ENCODE results near the gene GINS3.

Gene GINS3

DNA sequence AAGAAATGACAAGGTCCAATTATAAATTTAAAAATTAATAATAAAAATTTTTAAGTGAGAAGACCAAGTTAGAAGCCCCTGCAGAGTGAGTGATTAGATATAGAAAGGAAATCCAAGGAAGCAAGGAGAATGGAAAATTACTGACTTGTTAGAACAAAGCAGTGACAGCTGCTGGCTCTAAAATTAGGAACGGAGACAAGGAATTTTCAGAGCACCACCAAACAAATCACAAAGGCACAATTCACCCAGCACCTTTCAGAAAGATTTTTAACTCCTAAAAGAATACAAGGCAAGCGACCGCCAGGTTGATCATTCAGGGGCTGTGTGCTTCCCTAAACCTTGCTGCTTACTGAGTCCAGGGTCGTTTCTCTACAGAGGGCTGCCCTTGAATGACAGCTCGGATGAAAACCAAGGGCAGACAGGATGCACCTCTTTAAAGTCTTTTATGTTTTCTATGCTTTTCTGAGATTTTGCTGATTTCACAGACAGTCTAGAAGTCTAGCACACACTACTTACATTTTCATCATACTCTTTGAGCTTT, 45.4 kb upstream of the GINS3 start:
- Histone ChIP-seq H3K9me3 (ENCODE audit: insufficient read depth, low read depth, low read length) (no peaks in the 10 kb centered on the region), H3K27me3 (ENCODE audit: insufficient read depth, low read length, poor library complexity, severe bottlenecking) (peaks cover 8% of the 10 kb centered on the region), H4K20me1 (ENCODE audit: insufficient read depth, low read length, poor library complexity, severe bottlenecking) (no peaks in the 10 kb centered on the region), H3K4me1 (ENCODE audit: insufficient read depth, low read length, poor library complexity, severe bottlenecking) (peaks cover 8% of the 10 kb centered on the region), H3K4me2 (ENCODE audit: low read depth, low read length, poor library complexity, severe bottlenecking) (no peak overlapping the region), H3F3A (ENCODE audit: low read depth) (no peaks in the 10 kb centered on the region), H2AFZ (ENCODE audit: low read length) (no peak overlapping the region), H3K36me3 (ENCODE audit: insufficient read depth, low read length) (no peaks in the 10 kb centered on the region), H3K9me2 (replicated peaks; ENCODE audit: low read depth, low read length) (no peaks in the 10 kb centered on the region), H3K79me2 (ENCODE audit: insufficient read depth, low read length) (no peaks in the 10 kb centered on the region), H3K4me3 (ENCODE audit: low read length, poor library complexity, severe bottlenecking) (no peak overlapping the region), H3K9ac (ENCODE audit: low read depth, low read length, poor library complexity, severe bottlenecking) (no peak overlapping the region)
- TF ChIP-seq, protein P1, sequence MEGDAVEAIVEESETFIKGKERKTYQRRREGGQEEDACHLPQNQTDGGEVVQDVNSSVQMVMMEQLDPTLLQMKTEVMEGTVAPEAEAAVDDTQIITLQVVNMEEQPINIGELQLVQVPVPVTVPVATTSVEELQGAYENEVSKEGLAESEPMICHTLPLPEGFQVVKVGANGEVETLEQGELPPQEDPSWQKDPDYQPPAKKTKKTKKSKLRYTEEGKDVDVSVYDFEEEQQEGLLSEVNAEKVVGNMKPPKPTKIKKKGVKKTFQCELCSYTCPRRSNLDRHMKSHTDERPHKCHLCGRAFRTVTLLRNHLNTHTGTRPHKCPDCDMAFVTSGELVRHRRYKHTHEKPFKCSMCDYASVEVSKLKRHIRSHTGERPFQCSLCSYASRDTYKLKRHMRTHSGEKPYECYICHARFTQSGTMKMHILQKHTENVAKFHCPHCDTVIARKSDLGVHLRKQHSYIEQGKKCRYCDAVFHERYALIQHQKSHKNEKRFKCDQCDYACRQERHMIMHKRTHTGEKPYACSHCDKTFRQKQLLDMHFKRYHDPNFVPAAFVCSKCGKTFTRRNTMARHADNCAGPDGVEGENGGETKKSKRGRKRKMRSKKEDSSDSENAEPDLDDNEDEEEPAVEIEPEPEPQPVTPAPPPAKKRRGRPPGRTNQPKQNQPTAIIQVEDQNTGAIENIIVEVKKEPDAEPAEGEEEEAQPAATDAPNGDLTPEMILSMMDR (conservative IDR thresholded peaks at IDR 0.05; ENCODE audit: low read length) = no peak
- TF ChIP-seq EZH2phosphoT487 (IDR thresholded peaks at IDR 0.05; ENCODE audit: borderline replicate concordance) = no peak

DNA sequence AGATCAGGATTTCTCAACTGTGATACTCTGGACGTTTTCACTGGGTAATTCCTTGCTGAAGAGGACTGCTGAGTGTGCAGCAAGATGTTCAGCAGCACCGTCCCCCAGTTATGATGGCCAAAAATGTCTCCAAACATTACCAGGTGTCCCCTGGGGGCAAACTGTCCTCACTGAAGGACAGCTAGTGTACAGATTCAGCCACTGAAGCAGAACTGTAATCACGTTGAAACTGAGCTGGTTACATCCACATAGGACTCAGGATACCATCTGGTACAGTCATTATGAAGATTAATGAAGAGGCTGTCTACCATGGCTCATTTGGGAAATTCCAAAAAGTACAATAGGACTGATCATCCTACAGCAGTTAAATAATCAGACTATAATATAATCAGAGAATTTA, 43.3 kb upstream of the GINS3 start:
- Histone ChIP-seq H3K36me3 (ENCODE audit: insufficient read depth, low read length) (no peaks in the 10 kb centered on the region), H3F3A (ENCODE audit: low read depth) (no peaks in the 10 kb centered on the region), H3K79me2 (ENCODE audit: insufficient read depth, low read length) (no peaks in the 10 kb centered on the region), H3K4me1 (ENCODE audit: insufficient read depth, low read length, poor library complexity, severe bottlenecking) (peaks cover 7% of the 10 kb centered on the region), H3K4me2 (ENCODE audit: low read depth, low read length, poor library complexity, severe bottlenecking) (no peak overlapping the region), H2AFZ (ENCODE audit: low read length) (no peak overlapping the region), H3K9me3 (ENCODE audit: insufficient read depth, low read depth, low read length) (no peaks in the 10 kb centered on the region; the same call in 1 of the 2 replicates), H3K9ac (ENCODE audit: low read depth, low read length, poor library complexity, severe bottlenecking) (no peak overlapping the region), H3K4me3 (ENCODE audit: low read length, poor library complexity, severe bottlenecking) (no peak overlapping the region), H3K27me3 (ENCODE audit: insufficient read depth, low read length, poor library complexity, severe bottlenecking) (peaks cover 8% of the 10 kb centered on the region), H3K9me2 (replicated peaks; ENCODE audit: low read depth, low read length) (no peaks in the 10 kb centered on the region), H4K20me1 (ENCODE audit: insufficient read depth, low read length, poor library complexity, severe bottlenecking) (no peaks in the 10 kb centered on the region)
- TF ChIP-seq, protein P1 (conservative IDR thresholded peaks at IDR 0.05; ENCODE audit: low read length) = no peak
- TF ChIP-seq EZH2phosphoT487 (IDR thresholded peaks at IDR 0.05; ENCODE audit: borderline replicate concordance) = no peak

DNA sequence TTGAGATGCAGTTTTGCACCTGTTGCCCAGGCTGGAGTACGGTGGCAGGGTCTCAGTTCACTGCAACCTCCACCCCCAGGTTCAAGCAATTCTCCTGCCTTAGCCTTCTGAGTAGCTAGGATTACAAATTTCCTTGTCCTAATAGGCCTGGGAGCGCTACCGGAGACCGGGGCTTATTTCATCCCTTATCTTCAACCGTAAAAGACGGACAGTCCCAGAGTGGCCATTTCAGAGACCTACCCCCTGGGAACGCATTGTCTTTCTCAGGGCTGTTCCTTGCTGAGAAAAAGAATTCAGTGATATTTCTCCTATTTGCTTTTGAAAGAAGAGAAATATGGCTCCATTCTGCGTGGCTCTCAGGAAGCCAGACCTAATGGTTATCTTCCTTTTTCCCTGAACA, 39.6 kb upstream of the GINS3 start:
- Histone ChIP-seq H3K4me3 (ENCODE audit: low read length, poor library complexity, severe bottlenecking) (no peak overlapping the region), H3K4me1 (ENCODE audit: insufficient read depth, low read length, poor library complexity, severe bottlenecking) (no peaks in the 10 kb centered on the region), H3K9me2 (replicated peaks; ENCODE audit: low read depth, low read length) (no peaks in the 10 kb centered on the region), H3K27me3 (ENCODE audit: insufficient read depth, low read length, poor library complexity, severe bottlenecking) (peaks cover 8% of the 10 kb centered on the region), H3K9ac (ENCODE audit: low read depth, low read length, poor library complexity, severe bottlenecking) (no peak overlapping the region), H3K36me3 (ENCODE audit: insufficient read depth, low read length) (no peaks in the 10 kb centered on the region), H3F3A (ENCODE audit: low read depth) (no peaks in the 10 kb centered on the region), H3K79me2 (ENCODE audit: insufficient read depth, low read length) (no peaks in the 10 kb centered on the region), H4K20me1 (ENCODE audit: insufficient read depth, low read length, poor library complexity, severe bottlenecking) (no peaks in the 10 kb centered on the region), H2AFZ (ENCODE audit: low read length) (no peak overlapping the region), H3K4me2 (ENCODE audit: low read depth, low read length, poor library complexity, severe bottlenecking) (no peak overlapping the region), H3K9me3 (ENCODE audit: insufficient read depth, low read depth, low read length) (no peaks in the 10 kb centered on the region; the same call in 1 of the 2 replicates)
- no peak for TF ChIP-seq EZH2phosphoT487 (IDR thresholded peaks at IDR 0.05; ENCODE audit: borderline replicate concordance)
- TF ChIP-seq, protein P1 (conservative IDR thresholded peaks at IDR 0.05; ENCODE audit: low read length) = no peak

Measured in Loucy (cell line).